PC-9 (cell line): ENCODE results near the gene ANO1. TPM values are rescaled to one million over a fixed set of nuclear protein-coding genes. Genes with fewer than 3 reads are reported as not detected.
A peak's percentile ranks its signal among the peaks of the same experiment; 100 is the strongest.

Experiments used
- BruUV-seq: library from RNA; stranded (reverse); fragments of 400-500 nt; replicated peaks from 2 replicates; lab custom pipeline; 2021; lab: Mats Ljungman, UMichigan
- CTCF ChIA-PET: fragments of 300-600 bp; sonication (Branson Sonifier 250); formaldehyde crosslinking; loops from one replicate; lab custom pipeline; 2022; ENCODE audit warnings: antibody characterized with exemption; lab: Charles Lee
- POLR2A ChIA-PET: fragments of 300-600 bp; sonication (Branson Sonifier 250); formaldehyde crosslinking; loops from one replicate; lab custom pipeline; 2022; ENCODE audit warnings: antibody characterized with exemption; ENCODE audit not compliant: unreplicated experiment; lab: Charles Lee
- DNase-seq, 2 experiments: peaks; one replicate each; pipeline versions ENCODE4 v3.0.0 to v3.0.0-alpha.2; 2015 to 2022; ENCODE audit warnings: mixed read lengths in 1 of 2
- H2AFZ ChIP-seq: fragments of 200-600 bp; sonication (generic); 2 replicates; pipeline ENCODE4 v1.8.1; 2017; ENCODE audit warnings: antibody characterized with exemption
- H3F3A ChIP-seq: fragments of 200-600 bp; sonication (generic); 2 replicates; pipeline ENCODE4 v1.8.1; 2017; ENCODE audit warnings: antibody characterized with exemption, mild to moderate bottlenecking, low read depth; ENCODE audit not compliant: insufficient read depth
- H3K27ac ChIP-seq: fragments of 200-600 bp; sonication (generic); 2 replicates; pipeline ENCODE4 v1.6.1; 2016; ENCODE audit warnings: mixed run types
- H3K27me3 ChIP-seq: fragments of 200-600 bp; sonication (generic); 2 replicates; pipeline ENCODE4 v1.6.1; 2016; ENCODE audit warnings: low read depth, mixed run types; ENCODE audit not compliant: insufficient read depth
- H3K36me3 ChIP-seq: fragments of 200-600 bp; sonication (generic); 2 replicates; pipeline ENCODE4 v1.6.1; 2016; ENCODE audit warnings: low read depth, mixed run types
- H3K4me1 ChIP-seq: fragments of 200-600 bp; sonication (generic); replicated peaks from 2 replicates; pipeline ENCODE4 v1.6.1; 2016; ENCODE audit warnings: mixed run types; ENCODE audit not compliant: insufficient read depth
- H3K4me2 ChIP-seq: fragments of 200-600 bp; sonication (generic); 2 replicates; pipeline ENCODE4 v1.6.1; 2017; ENCODE audit warnings: mixed run types
- H3K4me3 ChIP-seq: fragments of 200-600 bp; sonication (generic); 2 replicates; pipeline ENCODE4 v1.6.1; 2016; ENCODE audit warnings: mixed run types
- H3K79me2 ChIP-seq: fragments of 200-600 bp; sonication (generic); 2 replicates; pipeline ENCODE4 v1.6.1; 2017; ENCODE audit warnings: low read depth, mixed run types
- H3K9me2 ChIP-seq: fragments of 200-600 bp; sonication (generic); 2 replicates; pipeline ENCODE4 v1.8.1; 2017; ENCODE audit warnings: mild to moderate bottlenecking; ENCODE audit not compliant: insufficient read depth
- H3K9me3 ChIP-seq: fragments of 200-600 bp; sonication (generic); 2 replicates; pipeline ENCODE4 v1.8.1; 2016; ENCODE audit warnings: low read depth; ENCODE audit not compliant: insufficient read depth
- H4K20me1 ChIP-seq: fragments of 200-600 bp; sonication (generic); 2 replicates; pipeline ENCODE4 v1.8.1; 2017; ENCODE audit not compliant: insufficient read depth
- EZH2 ChIP-seq: fragments of 200-600 bp; sonication (generic); IDR thresholded peaks from 2 replicates; pipeline ENCODE4 v1.8.0; 2017; ENCODE audit warnings: antibody characterized with exemption, low read depth
- intact Hi-C: fragments of 100-400 bp; cut with micrococcal nuclease; formaldehyde crosslinking; loops from one replicate; pipeline ENCODE4 v1.10.0; 2022; ENCODE audit not compliant: unreplicated experiment
- total RNA-seq: library from RNA; stranded (reverse); gene quantifications from 2 replicates; pipeline ENCODE4 v1.2.3, GENCODE V29; 2021
- TF ChIP-seq, protein P1 (sequence below): fragments of 200-600 bp; sonication (generic); conservative IDR thresholded peaks from 2 replicates; pipeline ENCODE4 v1.6.1; 2017; ENCODE audit warnings: mixed run types, antibody characterized with exemption, mild to moderate bottlenecking, moderate library complexity

Gene ANO1
- total RNA-seq, 1 experiment from 2014 or later = 107 TPM

DNA sequence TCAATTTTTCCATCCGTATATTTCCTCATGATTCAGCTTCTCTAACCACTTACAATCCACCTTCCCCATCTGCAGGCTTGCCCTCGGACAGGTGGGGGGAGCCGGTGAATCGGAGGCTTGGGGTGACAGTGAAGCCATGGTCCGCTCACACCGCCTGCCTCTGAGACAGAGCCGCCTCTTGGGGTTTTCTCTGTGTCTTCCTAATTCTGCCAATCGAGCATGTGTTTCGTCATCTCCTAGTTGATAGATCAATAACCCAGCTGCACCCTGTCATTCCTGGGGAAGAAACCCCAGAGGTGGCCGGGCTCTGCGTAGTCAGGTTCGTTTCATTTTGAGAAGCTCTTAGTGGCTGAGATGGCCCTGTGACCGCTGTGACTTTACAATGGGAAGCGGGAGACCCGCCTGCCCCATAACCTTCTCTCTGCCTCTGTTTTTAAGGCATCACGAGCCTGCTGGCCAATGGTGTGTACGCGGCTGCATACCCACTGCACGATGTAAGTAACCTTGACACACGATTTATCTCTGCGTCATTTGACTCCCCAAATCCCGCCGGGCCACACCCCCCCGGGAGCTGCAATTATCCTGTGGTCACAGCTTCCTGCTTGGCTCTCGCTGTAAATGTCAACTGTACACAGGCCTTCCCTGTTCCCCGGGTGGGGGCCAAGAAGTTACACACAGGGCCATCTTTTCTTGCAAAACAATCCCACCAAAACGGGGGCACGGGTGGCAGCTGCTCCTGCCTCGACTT is 33.3 kb downstream of the ANO1 start:
- Histone ChIP-seq H3K4me3 (no peak overlapping the region), H3K79me2 (0 out of 2 replicates have a peak, but pooled peaks cover 2% of the 10 kb centered on the region), H3K9me2 (no peaks in the 10 kb centered on the region), H3F3A (peaks cover 72% of the 10 kb centered on the region; the same call in 1 of the 2 replicates), H4K20me1 (peaks cover 8% of the 10 kb centered on the region; the same call in 1 of the 2 replicates), H3K4me2 (no peak overlapping the region), H3K9me3 (no peaks in the 10 kb centered on the region), H3K36me3 (peaks cover 85% of the 10 kb centered on the region), H3K27ac (no peak overlapping the region), H3K4me1 (no peaks in the 10 kb centered on the region), H2AFZ (no peak overlapping the region), H3K27me3 (no peaks in the 10 kb centered on the region)
- ChIA-PET POLR2A (interaction anchor here (0.6 kb wide), 1 partner anchor 211 kb away, joined by 3 read pairs; no protein-coding TSS in a partner anchor), CTCF (no interaction called here)
- no TSS peak for BruUV-seq
- intact Hi-C loops = no loop called here
- TF ChIP-seq, protein P1, sequence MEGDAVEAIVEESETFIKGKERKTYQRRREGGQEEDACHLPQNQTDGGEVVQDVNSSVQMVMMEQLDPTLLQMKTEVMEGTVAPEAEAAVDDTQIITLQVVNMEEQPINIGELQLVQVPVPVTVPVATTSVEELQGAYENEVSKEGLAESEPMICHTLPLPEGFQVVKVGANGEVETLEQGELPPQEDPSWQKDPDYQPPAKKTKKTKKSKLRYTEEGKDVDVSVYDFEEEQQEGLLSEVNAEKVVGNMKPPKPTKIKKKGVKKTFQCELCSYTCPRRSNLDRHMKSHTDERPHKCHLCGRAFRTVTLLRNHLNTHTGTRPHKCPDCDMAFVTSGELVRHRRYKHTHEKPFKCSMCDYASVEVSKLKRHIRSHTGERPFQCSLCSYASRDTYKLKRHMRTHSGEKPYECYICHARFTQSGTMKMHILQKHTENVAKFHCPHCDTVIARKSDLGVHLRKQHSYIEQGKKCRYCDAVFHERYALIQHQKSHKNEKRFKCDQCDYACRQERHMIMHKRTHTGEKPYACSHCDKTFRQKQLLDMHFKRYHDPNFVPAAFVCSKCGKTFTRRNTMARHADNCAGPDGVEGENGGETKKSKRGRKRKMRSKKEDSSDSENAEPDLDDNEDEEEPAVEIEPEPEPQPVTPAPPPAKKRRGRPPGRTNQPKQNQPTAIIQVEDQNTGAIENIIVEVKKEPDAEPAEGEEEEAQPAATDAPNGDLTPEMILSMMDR = no peak
- no peak for TF ChIP-seq EZH2
- DNase-seq = peak; percentile 39 to 73

DNA sequence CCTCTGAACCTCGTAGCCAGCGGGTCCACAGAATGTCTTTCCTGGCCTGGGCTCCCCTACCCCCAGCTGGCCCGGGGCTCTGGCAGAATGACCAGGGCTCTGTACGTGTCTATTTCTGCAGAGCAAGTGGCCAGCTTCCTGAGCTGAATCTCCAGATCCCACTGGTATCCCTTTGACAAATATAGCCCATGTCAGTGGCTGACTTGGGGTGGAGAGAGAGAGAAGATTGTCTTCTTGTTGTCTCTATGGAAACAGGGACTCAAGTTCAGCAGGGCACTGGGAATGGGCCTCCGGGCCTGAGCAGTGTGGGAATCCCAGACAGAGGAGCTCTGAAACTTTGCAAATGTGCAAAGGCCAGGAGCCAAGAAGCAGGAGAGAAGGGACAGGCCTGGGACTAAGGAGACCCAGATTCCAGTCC is 33.9 kb downstream of the ANO1 start:
- H3K27ac ChIP-seq = no peak overlapping the region
- no peaks in the 10 kb centered on the region for H3K27me3 ChIP-seq
- TF ChIP-seq EZH2 = no peak
- TF ChIP-seq, protein P1 = no peak
- no peak overlapping the region for H3K4me3 ChIP-seq
- peaks cover 67% of the 10 kb centered on the region; the same call in 1 of the 2 replicates for H3F3A ChIP-seq
- CTCF ChIA-PET = interaction anchor here (0.5 kb wide), 1 partner anchor 402 kb away, joined by 4 read pairs; no protein-coding TSS in a partner anchor
- H3K4me1 ChIP-seq = no peaks in the 10 kb centered on the region
- no peaks in the 10 kb centered on the region for H3K9me2 ChIP-seq
- H3K4me2 ChIP-seq = no peak overlapping the region
- BruUV-seq = no TSS peak
- POLR2A ChIA-PET = interaction anchor here (0.6 kb wide), 1 partner anchor 211 kb away, joined by 3 read pairs; no protein-coding TSS in a partner anchor
- no peaks in the 10 kb centered on the region for H3K9me3 ChIP-seq
- no peak overlapping the region for H2AFZ ChIP-seq
- intact Hi-C loops = no loop called here
- peaks cover 83% of the 10 kb centered on the region for H3K36me3 ChIP-seq
- H3K79me2 ChIP-seq = no peaks in the 10 kb centered on the region
- peaks cover 2% of the 10 kb centered on the region; the same call in 1 of the 2 replicates for H4K20me1 ChIP-seq
- no peak for DNase-seq

DNA sequence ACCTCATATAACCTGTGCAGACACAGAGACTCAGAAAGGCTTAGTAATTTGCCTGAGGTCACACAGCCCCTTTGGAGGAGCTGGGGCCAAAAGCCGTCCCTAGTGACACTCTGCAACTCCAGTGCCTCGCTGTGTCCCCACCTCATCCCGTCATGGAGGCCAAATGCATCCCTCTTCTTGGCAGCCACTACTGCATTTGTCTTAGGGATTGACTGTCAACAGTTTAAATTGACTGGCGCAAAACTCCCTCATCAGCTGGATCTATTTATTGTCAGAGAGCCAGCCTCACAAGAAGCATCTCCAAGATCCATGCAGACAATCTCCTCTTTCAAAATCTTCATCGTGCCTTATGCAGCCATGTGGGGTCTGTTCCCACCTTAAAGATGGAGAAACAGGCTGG is 35.7 kb downstream of the ANO1 start:
- no TSS peak for BruUV-seq
- Histone ChIP-seq H3F3A (peaks cover 57% of the 10 kb centered on the region; the same call in 1 of the 2 replicates), H4K20me1 (no peaks in the 10 kb centered on the region; the same call in 1 of the 2 replicates), H3K4me1 (no peaks in the 10 kb centered on the region), H3K27me3 (no peaks in the 10 kb centered on the region), H3K27ac (no peak overlapping the region), H2AFZ (no peak overlapping the region), H3K79me2 (no peaks in the 10 kb centered on the region), H3K4me3 (no peak overlapping the region), H3K9me3 (no peaks in the 10 kb centered on the region), H3K4me2 (no peak overlapping the region), H3K36me3 (peaks cover 88% of the 10 kb centered on the region), H3K9me2 (peaks cover 4% of the 10 kb centered on the region; the same call in 1 of the 2 replicates)
- ChIA-PET CTCF (interaction anchor here (0.6 kb wide), 1 partner anchor 69 kb away, joined by 3 read pairs; no protein-coding TSS in a partner anchor), POLR2A (no interaction called here)
- DNase-seq = no peak
- TF ChIP-seq, protein P1 = no peak
- TF ChIP-seq EZH2 = no peak
- intact Hi-C loops = no loop called here
